COLO668 (cell line): ENCODE results near the gene MYO1G.

Experiments
- DNase-seq: peaks from one replicate; lab custom pipeline; 2025; ENCODE audit not compliant: unreplicated experiment; lab: John Stamatoyannopoulos, UW

MYO1G gene

GRCh38 chr7:44967571-44968446 lies 11.0 kb downstream of the MYO1G start:
- peak; percentile 51 for DNase-seq

GRCh38 chr7:44966731-44967538 lies 11.9 kb downstream of the MYO1G start:
- DNase-seq: no peak

GRCh38 chr7:44965937-44966730 lies 12.7 kb downstream of the MYO1G start:
- DNase-seq: no peak

- no peak for DNase-seq
Measured at GRCh38 chr7:44965441-44965903, 13.3 kb downstream of the MYO1G start.

GRCh38 chr7:44964831-44965440 lies 13.9 kb downstream of the MYO1G start:
- no peak for DNase-seq

- no peak for DNase-seq
Measured at GRCh38 chr7:44964384-44964830, 14.4 kb downstream of the MYO1G start.

GRCh38 chr7:44963364-44964290 lies 15.2 kb downstream of the MYO1G start:
- no peak for DNase-seq

- no peak for DNase-seq
Measured at GRCh38 chr7:44962483-44963251, 16.1 kb downstream of the MYO1G start.

GRCh38 chr7:44961844-44962482 lies 16.9 kb downstream of the MYO1G start:
- DNase-seq: no peak

GRCh38 chr7:44960011-44960580 lies 18.7 kb downstream of the MYO1G start:
- no peak for DNase-seq

GRCh38 chr7:44959433-44959951 lies 19.3 kb downstream of the MYO1G start:
- DNase-seq: peak; percentile 42

GRCh38 chr7:44958645-44959344 lies 20.0 kb downstream of the MYO1G start:
- DNase-seq: no peak

- DNase-seq: no peak
Measured at GRCh38 chr7:44956157-44956766, 22.6 kb downstream of the MYO1G start.

- no peak for DNase-seq
Measured at GRCh38 chr7:44955733-44956132, 23.1 kb downstream of the MYO1G start.

- DNase-seq: no peak
Measured at GRCh38 chr7:44953156-44953555, 25.7 kb downstream of the MYO1G start.

GRCh38 chr7:44949303-44949702 lies 29.5 kb downstream of the MYO1G start:
- no peak for DNase-seq

GRCh38 chr7:44945479-44945878 lies 33.3 kb downstream of the MYO1G start:
- no peak for DNase-seq
